NCI-H128 (cell line): ENCODE results near the gene MDM2.
"Not testable (repeated sequence)": the region's sequence is repeated elsewhere in the genome, so short reads cannot be mapped to it uniquely, and the experiment has no call there.

ENCODE experiments used
- DNase-seq: peaks from one replicate; lab custom pipeline; 2025; ENCODE audit not compliant: unreplicated experiment; lab: John Stamatoyannopoulos, UW

Gene MDM2

GRCh38 chr12:68844788-68845695, 37.1 kb downstream of the MDM2 start:
- DNase-seq, result no peak

GRCh38 chr12:68846811-68847210, 38.8 kb downstream of the MDM2 start:
- no peak for DNase-seq

GRCh38 chr12:68850390-68850789, 42.4 kb downstream of the MDM2 start:
- DNase-seq, result no peak

GRCh38 chr12:68851592-68852306, 43.8 kb downstream of the MDM2 start:
- DNase-seq, result no peak

- no peak for DNase-seq
Observed at GRCh38 chr12:68853396-68854077, 45.6 kb downstream of the MDM2 start.

GRCh38 chr12:68854078-68854468, 46.1 kb downstream of the MDM2 start:
- no peak for DNase-seq

GRCh38 chr12:68854554-68854953, 46.6 kb downstream of the MDM2 start:
- no peak for DNase-seq

GRCh38 chr12:68855111-68855510, 47.1 kb downstream of the MDM2 start:
- no peak for DNase-seq

- DNase-seq, result no peak
Observed at GRCh38 chr12:68855771-68856170, 47.8 kb downstream of the MDM2 start.

GRCh38 chr12:68856510-68856909, 48.5 kb downstream of the MDM2 start:
- no peak for DNase-seq

- no peak for DNase-seq
Observed at GRCh38 chr12:68861890-68862289, 53.9 kb downstream of the MDM2 start.

- DNase-seq, result no peak
Observed at GRCh38 chr12:68863109-68863770, 55.3 kb downstream of the MDM2 start.

- DNase-seq, result not testable (repeated sequence)
Observed at GRCh38 chr12:68863886-68864454, 56.0 kb downstream of the MDM2 start.

GRCh38 chr12:68864604-68865003, 56.6 kb downstream of the MDM2 start:
- DNase-seq, result no peak

- no peak for DNase-seq
Observed at GRCh38 chr12:68865399-68866164, 57.6 kb downstream of the MDM2 start.

- DNase-seq, result no peak
Observed at GRCh38 chr12:68866950-68867349, 59.0 kb downstream of the MDM2 start.

GRCh38 chr12:68867606-68868005, 59.6 kb downstream of the MDM2 start:
- DNase-seq, result no peak

GRCh38 chr12:68868043-68868790, 60.2 kb downstream of the MDM2 start:
- no peak for DNase-seq

GRCh38 chr12:68870011-68870410, 62.0 kb downstream of the MDM2 start:
- no peak for DNase-seq
